ENCODE measurements around the gene MCM10. TPM values are rescaled to one million over a fixed set of nuclear protein-coding genes. Genes with fewer than 3 reads are reported as not detected.

The MCM10 gene
- total and polyA plus RNA-seq, 2 of the 8 experiments (the other 6 are each of a cell fraction or from before 2014, with no cell fraction given): 9.8 to 60.3 TPM

- TF ChIP-seq CHD7 (IDR thresholded peaks at IDR 0.05; ENCODE audit: insufficient replicate concordance, low read length) (no peak), SP2 (IDR thresholded peaks at IDR 0.05; ENCODE audit: low read length) (no peak)
Measured at GRCh38 chr10:13187135-13187534, 25.8 kb downstream of the MCM10 start (continued).

All from H1 (cell line).